GM12878 (cell line): ENCODE measurements around the gene ABCA2. TPM values are rescaled to one million over a fixed set of nuclear protein-coding genes. Genes with fewer than 3 reads are reported as not detected.

Source experiments
- ATAC-seq: fragments of 200-7000 bp; cut with Tn5 transposase; 3 replicates; pipeline ENCODE4 v1.9.1; 2020; ENCODE audit warnings: mild to moderate bottlenecking, moderate library complexity
- BruUV-seq: library from RNA; stranded (reverse); fragments of 400-500 nt; replicated peaks from 2 replicates; lab custom pipeline; 2021; lab: Mats Ljungman, UMichigan
- CTCF ChIA-PET: fragments of 300-600 bp; sonication (Branson Sonifier 250); formaldehyde crosslinking; extraction: SDS; loops from one replicate; lab custom pipeline; 2021; ENCODE audit warnings: inconsistent platforms; lab: Yijun Ruan, JAX
- POLR2A ChIA-PET: fragments of 350-600 bp; formaldehyde crosslinking; extraction: SDS; loops from one replicate; lab custom pipeline; 2021; ENCODE audit warnings: inconsistent platforms; lab: Charles Lee
- RAD21 ChIA-PET: fragments of 300-600 bp; sonication (Branson Sonifier 250); formaldehyde crosslinking; loops from one replicate; lab custom pipeline; 2023; ENCODE audit warnings: antibody characterized with exemption; ENCODE audit not compliant: unreplicated experiment; lab: Charles Lee
- SMC1A ChIA-PET: fragments of 300-600 bp; sonication (Branson Sonifier 250); formaldehyde crosslinking; loops from one replicate; lab custom pipeline; 2023; ENCODE audit not compliant: unreplicated experiment, uncharacterized antibody; lab: Charles Lee
- DNase-seq: peaks from one replicate; pipeline ENCODE4 v3.0.0-alpha.2; 2011; ENCODE audit warnings: low read depth, low spot score
- FAIRE-seq: peaks from 3 replicates; lab custom pipeline; 2011; peaks lifted over from hg19 to GRCh38; lab: Jason Lieb, UNC
- H2AFZ ChIP-seq: 2 replicates; pipeline ENCODE4 v1.6.0; 2011; ENCODE audit warnings: low read depth, low read length, control low read depth; ENCODE audit not compliant: control insufficient read depth
- H3K27ac ChIP-seq: 2 replicates; pipeline ENCODE4 v1.5.1; 2011; ENCODE audit warnings: control low read depth; ENCODE audit not compliant: control insufficient read depth, insufficient read depth
- H3K27me3 ChIP-seq, 2 experiments: replicated peaks in 1 of 2; 2 replicates each; pipeline versions ENCODE4 v1.6.0 to v1.6.1; 2011; ENCODE audit warnings: low read length in 1 of 2; ENCODE audit not compliant: control insufficient read depth in 2 of 2, insufficient read depth in 2 of 2
- H3K36me3 ChIP-seq, 2 experiments: 2 replicates each; pipeline ENCODE4 v1.5.1; 2011; ENCODE audit warnings: low read length in 1 of 2; ENCODE audit not compliant: control insufficient read depth in 2 of 2, insufficient read depth in 2 of 2
- H3K4me1 ChIP-seq: 2 replicates; pipeline ENCODE4 v1.6.1; 2011; ENCODE audit warnings: mild to moderate bottlenecking, low read length, moderate library complexity, mixed read lengths; ENCODE audit not compliant: control insufficient read depth, insufficient read depth
- H3K4me2 ChIP-seq: 2 replicates; pipeline ENCODE4 v1.6.0; 2011; ENCODE audit warnings: control low read depth; ENCODE audit not compliant: control insufficient read depth, insufficient read depth
- H3K4me3 ChIP-seq: fragments of 200-600 bp; sonication (generic); 2 replicates; pipeline ENCODE4 v1.5.1; 2016
- H3K79me2 ChIP-seq: 2 replicates; pipeline ENCODE4 v1.6.0; 2011; ENCODE audit warnings: low read length; ENCODE audit not compliant: control insufficient read depth, insufficient read depth
- H3K9ac ChIP-seq: 2 replicates; pipeline ENCODE4 v1.8.0; 2011; ENCODE audit warnings: low read length, control low read depth, mixed read lengths; ENCODE audit not compliant: control insufficient read depth, insufficient read depth
- H3K9me3 ChIP-seq: replicated peaks from 3 replicates; pipeline ENCODE4 v1.5.1; 2011; ENCODE audit warnings: mild to moderate bottlenecking, low read length; ENCODE audit not compliant: control insufficient read depth, insufficient read depth
- H4K20me1 ChIP-seq: 2 replicates; pipeline ENCODE4 v1.6.0; 2011; ENCODE audit not compliant: control insufficient read depth, insufficient read depth
- CBFB ChIP-seq: IDR thresholded peaks from 2 replicates; pipeline ENCODE4 v1.6.1; 2016; ENCODE audit warnings: antibody characterized with exemption, low read depth
- E2F4 ChIP-seq: IDR thresholded peaks from 2 replicates; pipeline ENCODE4 v1.6.1; 2012; ENCODE audit warnings: low read depth, low read length, improper control_type of control experiment
- E4F1 ChIP-seq: fragments of 450-650 bp; IDR thresholded peaks from 2 replicates; pipeline ENCODE4 v1.6.1; 2018; ENCODE audit warnings: borderline replicate concordance, mild to moderate bottlenecking; ENCODE audit not compliant: partially characterized antibody
- WGBS: methylation state at CpG from one replicate; pipeline ENCODE4 v1.1.6; 2016; ENCODE audit warnings: low lambda C conversion rate; ENCODE audit not compliant: insufficient replicate concordance, insufficient coverage; ENCODE audit errors: missing lambda C conversion rate; 5-methylcytosine and 5-hydroxymethylcytosine counted together
- in situ Hi-C: fragments of 300-500 bp; cut with MboI; formaldehyde crosslinking; loops from 9 replicates; pipeline ENCODE4 v1.14.3; 2018; ENCODE audit warnings: mixed read lengths
- intact Hi-C: fragments of 100-400 bp; cut with micrococcal nuclease; formaldehyde crosslinking; loops from one replicate; pipeline ENCODE4 v1.14.2; 2022; ENCODE audit not compliant: unreplicated experiment
- polyA plus RNA-seq, 11 experiments: library from polyadenylated mRNA; depleted of rRNA in 4 of 11; unstranded in 6 of 11; stranded (reverse) in 5 of 11; fragments of >200 nt; fragmentation: Nextera tagmentation in 4 of 11; fragmentation: Illumina TruSeq in 1 of 11; extraction: Ambion mirVana in 4 of 11; extraction: Trizol in 1 of 11; gene quantifications; 1 replicate in 1 of 11; 2 replicates in 10 of 11; pipeline versions ENCODE4 v1.2.1 to v1.2.3, GENCODE V29; 2011 to 2016; ENCODE audit warnings: inconsistent platforms in 2 of 11, missing spikeins in 2 of 11, low read depth in 1 of 11
- total RNA-seq, 4 experiments: library from RNA; depleted of rRNA in 3 of 4; stranded (reverse); fragments of >200 nt in 3 of 4; fragmentation: Illumina TruSeq in 1 of 4; extraction: Trizol in 1 of 4; gene quantifications; 2 replicates each; pipeline versions ENCODE4 v1.2.1 to v1.2.3, GENCODE V29; 2013 to 2021

Gene ABCA2
- total and polyA plus RNA-seq, 10 of the 15 experiments (the other 5 are each of a cell fraction or from before 2014, with no cell fraction given), result 0.13 to 2.6 (median 0.71) TPM; not detected in 2

- FAIRE-seq (no peak), ATAC-seq (0 out of 3 replicates have a peak, but pooled peaks have one; percentile 5), DNase-seq (no peak)
- H3K79me2 ChIP-seq, result no peaks in the 10 kb centered on the region
- 24% methylated on average over 10 of the region's 10 CpGs for WGBS
- H3K27ac ChIP-seq, result no peak overlapping the region
- in situ Hi-C loops, result no loop called here
- H3K4me1 ChIP-seq, result peaks cover 50% of the 10 kb centered on the region
- ChIA-PET SMC1A (interaction anchor here (5.2 kb wide), 1 partner anchor 85 kb away, joined by 77 read pairs; no protein-coding TSS in a partner anchor), RAD21 (interaction anchor here (1.0 to 1.4 kb wide), 2 partner anchors 38 to 85 kb away, joined by 5 to 7 read pairs; partner anchors contain the start of gene SAPCD2), POLR2A (no interaction called here), CTCF (interaction anchor here (1.0 to 4.7 kb wide), 6 partner anchors 28 to 245 kb away, joined by 3 to 163 read pairs (median 14); no protein-coding TSS in a partner anchor)
- H4K20me1 ChIP-seq, result no peaks in the 10 kb centered on the region
- H3K36me3 ChIP-seq, result no peaks in the 10 kb centered on the region
- no peaks in the 10 kb centered on the region for H3K27me3 ChIP-seq
- intact Hi-C loops, result no loop called here
- TF ChIP-seq E4F1, result no peak
- no peak for TF ChIP-seq CBFB
- TF ChIP-seq E2F4, result no peak
- H3K4me3 ChIP-seq, result no peak overlapping the region
- no peak overlapping the region for H2AFZ ChIP-seq
- BruUV-seq, result no TSS peak
- H3K4me2 ChIP-seq, result no peak overlapping the region
- H3K9me3 ChIP-seq, result no peaks in the 10 kb centered on the region
- no peak overlapping the region for H3K9ac ChIP-seq
Measured at GRCh38 chr9:137032858-137033257, 4.8 kb upstream of the ABCA2 start.
